Stimulated activated CD4-positive, alpha-beta T cell treated with anti-CD3 and anti-CD28 coated beads, Interleukin-15, amount 100 ng/mL, for 24 hours (primary cell): Measurements from ENCODE around the gene CHMP1A.

Source experiments
- DNase-seq: peaks from one replicate; pipeline ENCODE4 v3.0.0-alpha.2; 2020

Gene CHMP1A

GRCh38 chr16:89602273-89602951 lies 55.1 kb downstream of the CHMP1A start:
- DNase-seq: peak; percentile 77

DNA sequence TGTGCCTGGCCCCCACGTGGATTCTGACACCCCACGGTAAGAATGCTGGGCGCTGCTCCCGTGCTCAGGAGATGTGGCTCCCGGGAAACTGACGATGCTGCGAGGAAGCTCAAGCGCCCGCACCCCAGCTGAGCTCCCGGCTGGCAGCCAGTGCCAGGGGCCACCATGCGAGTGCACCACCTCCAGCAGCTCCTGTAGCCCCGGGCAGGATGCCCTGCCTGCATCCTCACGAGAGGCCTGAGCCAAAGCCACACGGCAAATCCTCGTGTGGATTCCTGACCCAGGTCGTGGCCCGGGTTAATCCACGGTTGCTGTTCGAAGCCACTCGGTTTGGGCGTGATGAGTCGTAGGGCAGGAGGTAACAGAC lies 55.6 kb downstream of the CHMP1A start:
- no peak for DNase-seq

GRCh38 chr16:89600956-89601355 lies 56.6 kb downstream of the CHMP1A start:
- DNase-seq: no peak

DNA sequence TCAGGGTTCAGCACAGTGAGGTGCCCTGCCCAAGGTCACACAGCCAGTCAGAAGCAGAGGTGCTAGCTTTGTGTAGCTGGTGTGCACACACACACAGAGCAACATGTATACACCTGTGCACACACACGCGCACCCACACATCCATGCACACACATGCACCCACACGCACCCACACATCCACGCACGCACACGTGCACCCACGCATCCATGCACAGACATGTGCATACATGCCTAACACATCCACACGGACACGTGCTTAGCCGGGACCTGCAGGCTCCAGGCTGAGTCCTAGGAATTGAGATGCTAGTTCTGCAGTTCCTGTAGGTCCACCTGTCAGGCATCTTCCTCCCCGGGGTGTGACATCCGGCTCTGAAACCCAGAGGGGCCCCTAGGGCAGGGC lies 57.1 kb downstream of the CHMP1A start:
- DNase-seq: no peak

- DNase-seq: no peak
These were observed 57.6 kb downstream of the CHMP1A start for GRCh38 chr16:89599902-89600301.

- peak; percentile 47 for DNase-seq
These were observed 58.1 kb downstream of the CHMP1A start for GRCh38 chr16:89599451-89599858.

GRCh38 chr16:89598199-89598598 lies 59.3 kb downstream of the CHMP1A start:
- peak; percentile 29 for DNase-seq

DNA sequence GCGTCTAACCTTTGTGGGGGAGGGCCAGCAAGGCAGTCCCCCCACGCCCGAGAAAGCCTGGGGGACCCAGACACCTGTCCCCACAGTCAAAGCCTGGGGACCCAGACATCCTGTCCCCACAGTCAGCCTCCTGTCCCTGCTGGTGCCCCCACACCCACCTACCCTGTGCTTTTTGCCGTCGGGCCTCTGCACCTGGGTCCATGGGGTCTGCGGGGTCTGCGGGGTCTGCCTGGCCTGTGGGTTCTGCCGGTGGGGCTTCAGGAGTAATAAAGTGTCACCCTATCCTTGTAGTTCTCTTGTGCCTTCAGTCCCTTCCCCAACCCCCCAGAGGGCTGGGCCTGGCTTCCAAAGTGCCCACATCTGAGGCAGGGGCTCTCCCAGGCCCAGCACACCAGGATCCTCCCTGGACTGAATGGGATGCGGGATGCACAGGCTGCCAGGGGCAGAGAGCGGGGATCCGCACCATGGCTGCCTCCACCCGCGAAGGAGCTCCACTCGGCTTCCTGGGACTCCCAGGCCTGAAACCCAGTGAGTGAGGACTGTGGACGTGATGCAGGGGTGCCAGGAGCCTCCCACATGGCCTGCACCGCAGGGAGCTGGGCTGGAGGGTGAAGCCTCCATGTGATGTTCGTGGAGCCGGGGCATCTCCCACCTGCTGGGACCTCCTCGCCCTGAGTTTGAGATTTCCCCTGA lies 60.4 kb downstream of the CHMP1A start:
- no peak for DNase-seq

DNA sequence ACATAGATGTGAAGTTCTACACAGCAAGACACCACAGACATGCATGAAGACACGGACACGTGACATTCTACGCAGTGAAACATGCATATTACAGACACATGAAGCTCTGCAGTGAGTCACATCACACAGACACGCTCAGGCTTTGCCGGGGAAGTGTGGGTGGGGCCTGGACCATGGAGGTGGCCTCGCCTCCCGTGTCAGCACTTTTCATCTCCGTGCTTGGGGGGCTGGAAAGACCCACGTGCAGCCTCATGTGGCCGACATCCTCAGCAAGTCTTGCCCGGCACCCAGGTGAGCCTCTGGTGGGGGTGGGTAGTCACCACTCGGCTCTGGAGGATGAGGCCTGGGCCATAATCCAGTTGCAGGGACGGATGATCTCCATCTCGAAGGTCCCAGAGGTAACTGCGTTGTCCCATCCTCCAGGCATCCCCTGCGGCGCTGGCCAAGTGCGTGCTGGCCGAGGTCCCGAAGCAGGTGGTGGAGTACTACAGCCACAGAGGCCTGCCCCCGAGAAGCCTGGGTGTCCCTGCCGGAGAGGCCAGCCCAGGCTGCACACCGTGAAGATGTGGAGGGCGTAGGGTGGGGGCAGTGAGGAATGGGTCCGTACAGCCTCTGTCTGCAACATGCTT lies 61.3 kb downstream of the CHMP1A start:
- DNase-seq: no peak

DNA sequence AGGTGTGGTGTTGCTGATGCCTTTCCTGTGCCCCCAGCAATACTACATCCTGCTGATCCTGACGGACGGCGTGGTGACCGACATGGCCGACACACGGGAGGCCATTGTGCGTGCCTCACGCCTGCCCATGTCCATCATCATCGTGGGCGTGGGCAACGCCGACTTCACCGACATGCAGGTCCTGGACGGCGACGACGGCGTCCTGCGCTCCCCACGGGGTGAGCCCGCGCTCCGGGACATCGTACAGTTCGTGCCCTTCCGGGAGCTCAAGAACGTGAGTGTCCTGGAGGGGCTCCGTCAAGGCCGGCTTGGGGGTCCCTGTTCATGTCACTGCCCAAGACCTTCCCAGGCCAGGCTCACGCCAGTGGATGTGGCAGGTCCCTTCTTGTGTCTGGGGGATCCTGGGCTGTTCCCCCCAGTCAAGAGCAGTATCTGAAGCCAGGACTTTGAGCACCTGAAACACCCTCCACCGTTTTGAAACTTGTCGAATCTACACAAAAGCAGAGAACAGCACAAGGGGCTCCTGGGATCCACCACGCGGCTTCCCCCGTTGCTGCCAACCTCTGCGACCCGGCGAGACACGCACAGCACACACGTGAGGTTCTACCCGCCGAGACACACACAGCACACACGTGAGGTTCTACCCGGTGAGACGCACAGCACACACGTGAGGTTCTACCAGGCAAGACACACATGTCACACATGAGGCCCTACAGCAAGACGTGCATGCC lies 62.0 kb downstream of the CHMP1A start:
- no peak for DNase-seq
